ENCODE data around the gene ZIC4.

ZIC4 gene

GRCh38 chr3:147336543-147337278 is 69.6 kb downstream of the ZIC4 start:
- H3K27me3 ChIP-seq (ENCODE audit: low read depth, low read length), result no peaks in the 10 kb centered on the region

More at GRCh38 chr3:147336543-147337278, 69.6 kb downstream of the ZIC4 start:
- no peak overlapping the region for H3K9ac ChIP-seq (ENCODE audit: low read length)
- no peaks in the 10 kb centered on the region for H3K36me3 ChIP-seq (replicated peaks; ENCODE audit: low read depth, low read length)
- no peaks in the 10 kb centered on the region for H3K79me2 ChIP-seq (ENCODE audit: low read length)
- no peak overlapping the region for H3K4me3 ChIP-seq (ENCODE audit: low read length)
- H3K4me2 ChIP-seq (ENCODE audit: low read length), result no peak overlapping the region
- H3K27ac ChIP-seq (ENCODE audit: low read length), result no peak overlapping the region
- no peaks in the 10 kb centered on the region for H4K20me1 ChIP-seq (ENCODE audit: insufficient read depth, low read length)
- TF ChIP-seq EZH2phosphoT487 (IDR thresholded peaks at IDR 0.05; ENCODE audit: low read depth), result no peak
- TF ChIP-seq, protein P1, sequence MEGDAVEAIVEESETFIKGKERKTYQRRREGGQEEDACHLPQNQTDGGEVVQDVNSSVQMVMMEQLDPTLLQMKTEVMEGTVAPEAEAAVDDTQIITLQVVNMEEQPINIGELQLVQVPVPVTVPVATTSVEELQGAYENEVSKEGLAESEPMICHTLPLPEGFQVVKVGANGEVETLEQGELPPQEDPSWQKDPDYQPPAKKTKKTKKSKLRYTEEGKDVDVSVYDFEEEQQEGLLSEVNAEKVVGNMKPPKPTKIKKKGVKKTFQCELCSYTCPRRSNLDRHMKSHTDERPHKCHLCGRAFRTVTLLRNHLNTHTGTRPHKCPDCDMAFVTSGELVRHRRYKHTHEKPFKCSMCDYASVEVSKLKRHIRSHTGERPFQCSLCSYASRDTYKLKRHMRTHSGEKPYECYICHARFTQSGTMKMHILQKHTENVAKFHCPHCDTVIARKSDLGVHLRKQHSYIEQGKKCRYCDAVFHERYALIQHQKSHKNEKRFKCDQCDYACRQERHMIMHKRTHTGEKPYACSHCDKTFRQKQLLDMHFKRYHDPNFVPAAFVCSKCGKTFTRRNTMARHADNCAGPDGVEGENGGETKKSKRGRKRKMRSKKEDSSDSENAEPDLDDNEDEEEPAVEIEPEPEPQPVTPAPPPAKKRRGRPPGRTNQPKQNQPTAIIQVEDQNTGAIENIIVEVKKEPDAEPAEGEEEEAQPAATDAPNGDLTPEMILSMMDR (IDR thresholded peaks at IDR 0.05; ENCODE audit: low read depth, low read length), result no peak
- H3K9me3 ChIP-seq (ENCODE audit: insufficient read depth, low read length), result no peaks in the 10 kb centered on the region
- no peaks in the 10 kb centered on the region for H3K4me1 ChIP-seq (ENCODE audit: low read length)
- H2AFZ ChIP-seq (ENCODE audit: low read depth, low read length), result no peak overlapping the region

Data from OCI-LY3 (cell line).